Measurements from ENCODE around the gene NEGR1. TPM values are rescaled to one million over a fixed set of nuclear protein-coding genes. Genes with fewer than 3 reads are reported as not detected.

The NEGR1 gene
- total RNA-seq, 4 donors from 2014 or later: 14.5 to 50.8 (median 29.1) TPM

GRCh38 chr1:71733121-71733520, 549.2 kb downstream of the NEGR1 start:
- no peak for ATAC-seq (ENCODE audit: low FRiP score)
- no peak for TF ChIP-seq CTCF (IDR thresholded peaks at IDR 0.05)
- no peak for DNase-seq (ENCODE audit: low spot score)

GRCh38 chr1:71721532-71721931, 560.8 kb downstream of the NEGR1 start:
- TF ChIP-seq CTCF (IDR thresholded peaks at IDR 0.05): no peak
- DNase-seq (ENCODE audit: low spot score): no peak
- no peak for ATAC-seq (ENCODE audit: low FRiP score)

GRCh38 chr1:71719330-71719729, 563.0 kb downstream of the NEGR1 start:
- DNase-seq (ENCODE audit: low spot score): no peak
- TF ChIP-seq CTCF (IDR thresholded peaks at IDR 0.05): no peak
- ATAC-seq (ENCODE audit: low FRiP score): no peak

- no peak for TF ChIP-seq CTCF (IDR thresholded peaks at IDR 0.05)
- no peak for ATAC-seq (ENCODE audit: low FRiP score)
- no peak for DNase-seq (ENCODE audit: low spot score)
These were observed 565.2 kb downstream of the NEGR1 start for GRCh38 chr1:71717186-71717585.

- TF ChIP-seq CTCF (IDR thresholded peaks at IDR 0.05): no peak
- ATAC-seq (ENCODE audit: low FRiP score) (no peak), DNase-seq (ENCODE audit: low spot score) (no peak)
These were observed 570.9 kb downstream of the NEGR1 start for GRCh38 chr1:71711456-71711855.

GRCh38 chr1:71706029-71706671, 576.2 kb downstream of the NEGR1 start:
- TF ChIP-seq CTCF (IDR thresholded peaks at IDR 0.05): no peak
- DNase-seq (ENCODE audit: low spot score): no peak
- ATAC-seq (ENCODE audit: low FRiP score): no peak

- DNase-seq (ENCODE audit: low spot score) (no peak), ATAC-seq (ENCODE audit: low FRiP score) (no peak)
- no peak for TF ChIP-seq CTCF (IDR thresholded peaks at IDR 0.05)
These were observed 584.2 kb downstream of the NEGR1 start for GRCh38 chr1:71698186-71698585.
